Fibroblast of lung (primary cell): ENCODE results near the gene CCDC196. TPM values are rescaled to one million over a fixed set of nuclear protein-coding genes. Genes with fewer than 3 reads are reported as not detected.

Experiments
- DNase-seq, 2 donors: peaks; one replicate each; pipeline versions ENCODE4 v3.0.0 to v3.0.0-alpha.2; 2010; ENCODE audit warnings: low read depth in 2 of 2
- H2AFZ ChIP-seq: 2 replicates; pipeline ENCODE4 v1.5.1; 2012; ENCODE audit warnings: low read length, control low read depth, inconsistent platforms
- H3K27ac ChIP-seq: 2 replicates; pipeline ENCODE4 v1.5.1; 2011; ENCODE audit warnings: low read length, control low read depth; ENCODE audit not compliant: insufficient read depth
- H3K27me3 ChIP-seq: 2 replicates; pipeline ENCODE4 v1.5.1; 2011; ENCODE audit warnings: mild to moderate bottlenecking, low read length; ENCODE audit not compliant: control insufficient read depth, insufficient read depth
- H3K36me3 ChIP-seq: 2 replicates; pipeline ENCODE4 v1.5.1; 2011; ENCODE audit warnings: low read length; ENCODE audit not compliant: control insufficient read depth, insufficient read depth
- H3K4me1 ChIP-seq: 2 replicates; pipeline ENCODE4 v1.5.1; 2011; ENCODE audit warnings: low read length; ENCODE audit not compliant: control insufficient read depth, insufficient read depth; ENCODE audit errors: extremely low read depth
- H3K4me2 ChIP-seq: 2 replicates; pipeline ENCODE4 v1.5.1; 2011; ENCODE audit warnings: low read length, control low read depth; ENCODE audit not compliant: insufficient read depth; ENCODE audit errors: extremely low read depth
- H3K4me3 ChIP-seq, 4 experiments: fragments of 200-600 bp in 1 of 4; sonication (generic) in 1 of 4; replicated peaks in 1 of 4; 2 replicates each; pipeline ENCODE4 v1.5.1; 2011 to 2016; ENCODE audit warnings: low read length in 4 of 4, low read depth in 3 of 4, mild to moderate bottlenecking in 3 of 4, control low read depth in 2 of 4, inconsistent platforms in 1 of 4, mixed read lengths in 1 of 4; ENCODE audit not compliant: insufficient read depth in 1 of 4; ENCODE audit errors: control extremely low read depth in 1 of 4
- H3K79me2 ChIP-seq: 2 replicates; pipeline ENCODE4 v1.5.1; 2012; ENCODE audit warnings: mild to moderate bottlenecking, low read length, inconsistent platforms; ENCODE audit not compliant: control insufficient read depth, insufficient read depth
- H3K9ac ChIP-seq: 2 replicates; pipeline ENCODE4 v1.5.1; 2011; ENCODE audit warnings: mild to moderate bottlenecking, low read length, control low read depth; ENCODE audit not compliant: insufficient read depth
- H3K9me3 ChIP-seq: 2 replicates; pipeline ENCODE4 v1.5.1; 2012; ENCODE audit warnings: low read depth, low read length; ENCODE audit not compliant: control insufficient read depth, insufficient read depth
- H4K20me1 ChIP-seq: 2 replicates; pipeline ENCODE4 v1.5.1; 2011; ENCODE audit warnings: low read length; ENCODE audit not compliant: control insufficient read depth, insufficient read depth; ENCODE audit errors: extremely low read depth
- EZH2 ChIP-seq: IDR thresholded peaks from 2 replicates; pipeline ENCODE4 v1.5.1; 2012; ENCODE audit warnings: low read length, control low read depth, mild to moderate bottlenecking; ENCODE audit errors: missing control alignments
- polyA plus RNA-seq, 2 donors: library from polyadenylated mRNA; depleted of rRNA in 1 of 2; stranded (reverse) in 1 of 2; unstranded in 1 of 2; fragments of >200 nt; gene quantifications; 2 replicates each; pipeline ENCODE4 v1.2.1, GENCODE V29; 2011 to 2012; ENCODE audit warnings: missing spikeins in 1 of 2
- total RNA-seq: library from RNA; depleted of rRNA; stranded (reverse); fragments of >200 nt; gene quantifications from 2 replicates; pipeline ENCODE4 v1.2.1, GENCODE V29; 2014
- TF ChIP-seq, protein P1 (sequence below), 2 donors: IDR thresholded peaks in 1 of 2; conservative IDR thresholded peaks in 1 of 2; 1 replicate in 1 of 2; 2 replicates in 1 of 2; pipeline ENCODE4 v1.5.1; 2011 to 2012; ENCODE audit warnings: low read length in 2 of 2, control low read depth in 1 of 2, inconsistent platforms in 1 of 2, low read depth in 1 of 2, mild to moderate bottlenecking in 1 of 2

The CCDC196 gene
- total and polyA plus RNA-seq, 2 donors (not counting 1 experiment from before 2014, with no cell fraction given), result not detected

DNA sequence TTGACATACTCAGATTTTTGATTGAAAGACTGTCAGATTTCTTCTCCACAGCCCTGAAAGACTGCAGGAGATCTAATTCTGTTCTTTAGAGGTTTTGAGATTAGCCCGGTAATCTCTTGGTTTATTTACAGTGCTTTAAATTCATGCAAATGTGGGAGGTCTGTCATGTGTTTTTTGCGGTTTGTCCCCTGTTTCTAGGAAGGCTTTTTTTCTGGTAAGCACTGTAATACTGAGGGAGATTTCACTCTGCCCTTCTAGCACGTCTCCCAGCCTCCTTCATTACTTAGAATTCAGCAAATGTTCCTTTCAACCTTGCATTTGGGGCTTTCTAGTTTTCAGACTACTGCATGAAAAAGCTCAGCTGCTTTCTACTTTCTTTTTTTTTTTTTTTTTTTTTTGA, 52.9 kb downstream of the CCDC196 start:
- H3K79me2 ChIP-seq, result no peaks in the 10 kb centered on the region
- H3K27ac ChIP-seq, result no peak overlapping the region
- no peaks in the 10 kb centered on the region for H3K4me1 ChIP-seq
- H2AFZ ChIP-seq, result no peak overlapping the region
- H3K4me3 ChIP-seq, result no peak overlapping the region
- no peaks in the 10 kb centered on the region for H4K20me1 ChIP-seq
- no peaks in the 10 kb centered on the region for H3K36me3 ChIP-seq
- DNase-seq, result no peak
- no peak for TF ChIP-seq EZH2
- TF ChIP-seq, protein P1, sequence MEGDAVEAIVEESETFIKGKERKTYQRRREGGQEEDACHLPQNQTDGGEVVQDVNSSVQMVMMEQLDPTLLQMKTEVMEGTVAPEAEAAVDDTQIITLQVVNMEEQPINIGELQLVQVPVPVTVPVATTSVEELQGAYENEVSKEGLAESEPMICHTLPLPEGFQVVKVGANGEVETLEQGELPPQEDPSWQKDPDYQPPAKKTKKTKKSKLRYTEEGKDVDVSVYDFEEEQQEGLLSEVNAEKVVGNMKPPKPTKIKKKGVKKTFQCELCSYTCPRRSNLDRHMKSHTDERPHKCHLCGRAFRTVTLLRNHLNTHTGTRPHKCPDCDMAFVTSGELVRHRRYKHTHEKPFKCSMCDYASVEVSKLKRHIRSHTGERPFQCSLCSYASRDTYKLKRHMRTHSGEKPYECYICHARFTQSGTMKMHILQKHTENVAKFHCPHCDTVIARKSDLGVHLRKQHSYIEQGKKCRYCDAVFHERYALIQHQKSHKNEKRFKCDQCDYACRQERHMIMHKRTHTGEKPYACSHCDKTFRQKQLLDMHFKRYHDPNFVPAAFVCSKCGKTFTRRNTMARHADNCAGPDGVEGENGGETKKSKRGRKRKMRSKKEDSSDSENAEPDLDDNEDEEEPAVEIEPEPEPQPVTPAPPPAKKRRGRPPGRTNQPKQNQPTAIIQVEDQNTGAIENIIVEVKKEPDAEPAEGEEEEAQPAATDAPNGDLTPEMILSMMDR (conservative IDR thresholded peaks at IDR 0.05 in 1 of 2, IDR thresholded peaks at IDR 0.05 in 1 of 2; ENCODE audit: low read depth in 1 of 2, low read length in 2 of 2), result no peak
- H3K9me3 ChIP-seq, result no peaks in the 10 kb centered on the region
- no peak overlapping the region for H3K4me2 ChIP-seq
- H3K27me3 ChIP-seq, result no peaks in the 10 kb centered on the region
- H3K9ac ChIP-seq, result no peak overlapping the region

DNA sequence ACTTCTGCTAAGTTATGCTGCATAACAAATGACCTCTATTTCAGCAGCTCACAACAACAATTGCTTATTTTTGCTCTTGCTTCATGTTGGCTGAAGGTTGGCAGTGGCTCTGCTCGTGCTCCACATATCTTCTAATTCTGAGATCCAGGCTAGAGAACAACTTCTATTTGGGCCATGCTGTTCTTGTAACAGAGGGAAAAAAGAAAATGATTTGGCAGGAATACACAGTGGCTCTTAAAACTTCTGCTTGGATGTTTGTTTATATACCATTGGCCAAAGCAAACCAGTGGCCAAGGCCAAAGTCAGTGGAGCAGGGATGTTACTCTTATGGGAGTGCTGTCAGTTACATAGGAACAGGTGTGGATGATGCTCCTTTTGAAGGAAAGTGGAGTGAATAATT, 53.9 kb downstream of the CCDC196 start:
- Histone ChIP-seq H3K9ac (no peak overlapping the region), H2AFZ (no peak overlapping the region), H3K27me3 (no peaks in the 10 kb centered on the region), H3K4me1 (no peaks in the 10 kb centered on the region), H3K79me2 (no peaks in the 10 kb centered on the region), H3K27ac (no peak overlapping the region), H3K36me3 (no peaks in the 10 kb centered on the region), H3K4me3 (no peak overlapping the region), H4K20me1 (no peaks in the 10 kb centered on the region), H3K4me2 (no peak overlapping the region), H3K9me3 (no peaks in the 10 kb centered on the region)
- peak in 1 of 2 donors; percentile 3 for DNase-seq
- TF ChIP-seq EZH2, result no peak
- TF ChIP-seq, protein P1 (conservative IDR thresholded peaks at IDR 0.05 in 1 of 2, IDR thresholded peaks at IDR 0.05 in 1 of 2; ENCODE audit: low read depth in 1 of 2, low read length in 2 of 2), result no peak

DNA sequence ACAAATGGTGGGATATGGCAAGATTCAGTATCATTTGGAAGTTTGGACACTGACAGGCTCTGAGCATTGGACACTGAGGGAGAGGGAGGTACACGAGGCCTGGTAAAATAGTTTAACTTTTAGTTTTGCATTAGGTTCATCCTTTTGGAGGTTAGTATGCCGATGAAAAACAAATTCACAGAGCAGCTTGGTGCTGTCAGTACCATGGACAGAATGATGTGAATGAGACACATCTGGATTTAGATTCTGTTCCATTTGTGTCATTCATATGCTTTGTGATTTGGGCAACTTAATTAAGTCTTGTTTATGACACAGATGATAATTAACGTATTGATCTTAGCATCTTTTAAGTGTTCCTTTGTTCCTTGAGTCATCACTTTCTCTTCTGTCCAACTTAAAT, 55.5 kb downstream of the CCDC196 start:
- H3K4me1 ChIP-seq, result no peaks in the 10 kb centered on the region
- no peak overlapping the region for H2AFZ ChIP-seq
- TF ChIP-seq EZH2, result no peak
- TF ChIP-seq, protein P1 (conservative IDR thresholded peaks at IDR 0.05 in 1 of 2, IDR thresholded peaks at IDR 0.05 in 1 of 2; ENCODE audit: low read depth in 1 of 2, low read length in 2 of 2), result no peak
- no peaks in the 10 kb centered on the region for H3K9me3 ChIP-seq
- H3K9ac ChIP-seq, result no peak overlapping the region
- no peak overlapping the region for H3K4me2 ChIP-seq
- no peak overlapping the region for H3K27ac ChIP-seq
- no peaks in the 10 kb centered on the region for H4K20me1 ChIP-seq
- H3K36me3 ChIP-seq, result no peaks in the 10 kb centered on the region
- no peak overlapping the region for H3K4me3 ChIP-seq
- H3K79me2 ChIP-seq, result no peaks in the 10 kb centered on the region
- no peak for DNase-seq
- no peaks in the 10 kb centered on the region for H3K27me3 ChIP-seq
